HepG2 (cell line): ENCODE data around the gene DDX24. TPM values are rescaled to one million over a fixed set of nuclear protein-coding genes. Genes with fewer than 3 reads are reported as not detected.

Experiments
- ARNTL ChIP-seq: sonication (generic); formaldehyde crosslinking; IDR thresholded peaks from 2 replicates; pipeline ENCODE4 v1.4.0; 2020; ENCODE audit warnings: mild to moderate bottlenecking, missing genetic modification reagents
- BCL6 ChIP-seq: IDR thresholded peaks from 2 replicates; pipeline ENCODE4 v1.6.1; 2016; ENCODE audit warnings: missing genetic modification reagents, missing compliant biosample characterization
- HDAC6 ChIP-seq: fragments of 200-600 bp; sonication (generic); IDR thresholded peaks from 2 replicates; pipeline ENCODE4 v1.7.0; 2017; ENCODE audit warnings: mild to moderate bottlenecking, antibody characterized with exemption, low read length, low read depth
- HNRNPH1 ChIP-seq: fragments of 200-400 bp; formaldehyde crosslinking; optimal IDR thresholded peaks from 2 replicates; pipeline ENCODE3; 2017; ENCODE audit warnings: mild to moderate bottlenecking, low read depth, low read length
- KLF13 ChIP-seq: sonication (generic); formaldehyde crosslinking; IDR thresholded peaks from 2 replicates; pipeline ENCODE4 v1.4.0; 2020; ENCODE audit warnings: mild to moderate bottlenecking, missing genetic modification reagents
- MAFG ChIP-seq: sonication (generic); formaldehyde crosslinking; IDR thresholded peaks from 2 replicates; pipeline ENCODE4 v1.5.1; 2020; ENCODE audit warnings: mild to moderate bottlenecking, missing genetic modification reagents
- NFKB2 ChIP-seq: sonication (generic); formaldehyde crosslinking; IDR thresholded peaks from 2 replicates; pipeline ENCODE4 v1.4.0; 2020; ENCODE audit warnings: missing genetic modification reagents, borderline replicate concordance
- PAX8 ChIP-seq: sonication (generic); formaldehyde crosslinking; IDR thresholded peaks from 2 replicates; pipeline ENCODE4 v1.8.0; 2022; ENCODE audit warnings: mild to moderate bottlenecking, missing genetic modification reagents, borderline replicate concordance
- POLR2G ChIP-seq: fragments of 200-400 bp; formaldehyde crosslinking; IDR thresholded peaks from 2 replicates; pipeline ENCODE4 v1.6.1; 2018; ENCODE audit warnings: mild to moderate bottlenecking, low read depth, low read length, moderate library complexity
- SIX1 ChIP-seq: sonication (generic); formaldehyde crosslinking; IDR thresholded peaks from 2 replicates; pipeline ENCODE4 v1.4.0; 2020; ENCODE audit warnings: missing genetic modification reagents, borderline replicate concordance
- SRSF4 ChIP-seq: fragments of 200-400 bp; formaldehyde crosslinking; IDR thresholded peaks from one replicate; pipeline ENCODE4 v1.6.1; 2018; ENCODE audit warnings: mild to moderate bottlenecking, low read depth, low read length, moderate library complexity; ENCODE audit not compliant: poor library complexity, severe bottlenecking
- TARDBP ChIP-seq: sonication (generic); formaldehyde crosslinking; IDR thresholded peaks from 2 replicates; pipeline ENCODE4 v1.8.0; 2022; ENCODE audit warnings: mild to moderate bottlenecking, missing genetic modification reagents
- ZNF460 ChIP-seq: sonication (generic); formaldehyde crosslinking; IDR thresholded peaks from 2 replicates; pipeline ENCODE4 v1.5.1; 2020; ENCODE audit warnings: missing genetic modification reagents, mild to moderate bottlenecking, borderline replicate concordance
- ZNF879 ChIP-seq: sonication (generic); formaldehyde crosslinking; IDR thresholded peaks from 2 replicates; pipeline ENCODE4 v1.8.1; 2023; ENCODE audit warnings: missing genetic modification reagents
- polyA plus RNA-seq, 8 experiments: library from polyadenylated mRNA; depleted of rRNA in 3 of 8; stranded (reverse) in 7 of 8; unstranded in 1 of 8; fragments of >200 nt; fragmentation: Illumina TruSeq in 4 of 8; extraction: Trizol in 4 of 8; gene quantifications; 2 replicates each; pipeline versions ENCODE4 v1.2.1 to v1.2.3, GENCODE V29; 2011 to 2016; ENCODE audit warnings: low read depth in 4 of 8, missing spikeins in 1 of 8, mixed read lengths in 1 of 8; ENCODE audit not compliant: insufficient read depth in 1 of 8
- total RNA-seq, 5 experiments: library from RNA; depleted of rRNA; stranded (reverse); fragments of >200 nt; fragmentation: Illumina TruSeq; extraction: Trizol; gene quantifications; 2 replicates each; pipeline ENCODE4 v1.2.3, GENCODE V29; 2016; ENCODE audit warnings: low read depth in 1 of 5
- TF ChIP-seq, protein P1 (sequence below): sonication (generic); formaldehyde crosslinking; IDR thresholded peaks from 2 replicates; pipeline ENCODE4 v1.5.1; 2020; ENCODE audit warnings: mild to moderate bottlenecking, missing genetic modification reagents, moderate library complexity
- TF ChIP-seq, protein P2 (sequence below): sonication (generic); formaldehyde crosslinking; IDR thresholded peaks from 2 replicates; pipeline ENCODE4 v1.5.1; 2020; ENCODE audit warnings: missing genetic modification reagents, mild to moderate bottlenecking, borderline replicate concordance

Gene DDX24
- total and polyA plus RNA-seq, 2 of the 13 experiments (the other 11 are each of a cell fraction or from before 2014, with no cell fraction given): 67.3 to 149 TPM

DNA sequence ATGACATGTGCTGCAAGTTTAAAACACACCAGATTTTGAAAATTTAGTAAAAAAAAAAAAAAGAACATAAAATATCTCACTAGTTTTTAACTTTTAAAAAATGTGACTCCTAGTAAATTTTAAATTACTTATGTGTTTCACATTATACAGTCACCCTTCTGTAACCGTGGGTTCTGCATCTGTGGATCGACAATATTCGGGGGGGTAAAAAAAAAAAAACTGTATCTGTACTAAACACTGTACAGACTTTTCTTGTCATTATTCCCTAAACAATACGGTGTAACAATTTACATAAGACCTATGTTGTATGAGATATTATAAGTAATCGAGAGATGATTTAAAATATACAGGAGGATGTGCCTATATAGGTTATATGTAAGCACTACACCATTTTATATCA is 3.2 kb downstream of the DDX24 start (continued):
- TF ChIP-seq, protein P1, sequence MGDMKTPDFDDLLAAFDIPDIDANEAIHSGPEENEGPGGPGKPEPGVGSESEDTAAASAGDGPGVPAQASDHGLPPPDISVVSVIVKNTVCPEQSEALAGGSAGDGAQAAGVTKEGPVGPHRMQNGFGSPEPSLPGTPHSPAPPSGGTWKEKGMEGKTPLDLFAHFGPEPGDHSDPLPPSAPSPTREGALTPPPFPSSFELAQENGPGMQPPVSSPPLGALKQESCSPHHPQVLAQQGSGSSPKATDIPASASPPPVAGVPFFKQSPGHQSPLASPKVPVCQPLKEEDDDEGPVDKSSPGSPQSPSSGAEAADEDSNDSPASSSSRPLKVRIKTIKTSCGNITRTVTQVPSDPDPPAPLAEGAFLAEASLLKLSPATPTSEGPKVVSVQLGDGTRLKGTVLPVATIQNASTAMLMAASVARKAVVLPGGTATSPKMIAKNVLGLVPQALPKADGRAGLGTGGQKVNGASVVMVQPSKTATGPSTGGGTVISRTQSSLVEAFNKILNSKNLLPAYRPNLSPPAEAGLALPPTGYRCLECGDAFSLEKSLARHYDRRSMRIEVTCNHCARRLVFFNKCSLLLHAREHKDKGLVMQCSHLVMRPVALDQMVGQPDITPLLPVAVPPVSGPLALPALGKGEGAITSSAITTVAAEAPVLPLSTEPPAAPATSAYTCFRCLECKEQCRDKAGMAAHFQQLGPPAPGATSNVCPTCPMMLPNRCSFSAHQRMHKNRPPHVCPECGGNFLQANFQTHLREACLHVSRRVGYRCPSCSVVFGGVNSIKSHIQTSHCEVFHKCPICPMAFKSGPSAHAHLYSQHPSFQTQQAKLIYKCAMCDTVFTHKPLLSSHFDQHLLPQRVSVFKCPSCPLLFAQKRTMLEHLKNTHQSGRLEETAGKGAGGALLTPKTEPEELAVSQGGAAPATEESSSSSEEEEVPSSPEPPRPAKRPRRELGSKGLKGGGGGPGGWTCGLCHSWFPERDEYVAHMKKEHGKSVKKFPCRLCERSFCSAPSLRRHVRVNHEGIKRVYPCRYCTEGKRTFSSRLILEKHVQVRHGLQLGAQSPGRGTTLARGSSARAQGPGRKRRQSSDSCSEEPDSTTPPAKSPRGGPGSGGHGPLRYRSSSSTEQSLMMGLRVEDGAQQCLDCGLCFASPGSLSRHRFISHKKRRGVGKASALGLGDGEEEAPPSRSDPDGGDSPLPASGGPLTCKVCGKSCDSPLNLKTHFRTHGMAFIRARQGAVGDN (CRISPR knock-in tag): no peak
- no peak for TF ChIP-seq SIX1
- no peak for TF ChIP-seq NFKB2 (CRISPR knock-in tag)
- TF ChIP-seq HDAC6: no peak
- TF ChIP-seq ZNF879: no peak
- TF ChIP-seq KLF13: no peak
- no peak for TF ChIP-seq BCL6 (CRISPR knock-in tag)
- TF ChIP-seq SRSF4: no peak
- no peak for TF ChIP-seq TARDBP (CRISPR knock-in tag)
- TF ChIP-seq PAX8 (CRISPR knock-in tag): no peak
- no peak for TF ChIP-seq ZNF460 (CRISPR knock-in tag)
- no peak for TF ChIP-seq HNRNPH1
- TF ChIP-seq, protein P2, sequence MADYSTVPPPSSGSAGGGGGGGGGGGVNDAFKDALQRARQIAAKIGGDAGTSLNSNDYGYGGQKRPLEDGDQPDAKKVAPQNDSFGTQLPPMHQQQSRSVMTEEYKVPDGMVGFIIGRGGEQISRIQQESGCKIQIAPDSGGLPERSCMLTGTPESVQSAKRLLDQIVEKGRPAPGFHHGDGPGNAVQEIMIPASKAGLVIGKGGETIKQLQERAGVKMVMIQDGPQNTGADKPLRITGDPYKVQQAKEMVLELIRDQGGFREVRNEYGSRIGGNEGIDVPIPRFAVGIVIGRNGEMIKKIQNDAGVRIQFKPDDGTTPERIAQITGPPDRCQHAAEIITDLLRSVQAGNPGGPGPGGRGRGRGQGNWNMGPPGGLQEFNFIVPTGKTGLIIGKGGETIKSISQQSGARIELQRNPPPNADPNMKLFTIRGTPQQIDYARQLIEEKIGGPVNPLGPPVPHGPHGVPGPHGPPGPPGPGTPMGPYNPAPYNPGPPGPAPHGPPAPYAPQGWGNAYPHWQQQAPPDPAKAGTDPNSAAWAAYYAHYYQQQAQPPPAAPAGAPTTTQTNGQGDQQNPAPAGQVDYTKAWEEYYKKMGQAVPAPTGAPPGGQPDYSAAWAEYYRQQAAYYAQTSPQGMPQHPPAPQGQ (CRISPR knock-in tag): no peak
- no peak for TF ChIP-seq ARNTL (CRISPR knock-in tag)
- TF ChIP-seq POLR2G: no peak
- TF ChIP-seq MAFG (CRISPR knock-in tag): no peak
